ENCODE data around the gene WDR53.
A peak's percentile ranks its signal among the peaks of the same experiment; 100 is the strongest.

WDR53 gene

GRCh38 chr3:196537319-196537984 lies 30.9 kb downstream of the WDR53 start:
- Histone ChIP-seq H3K4me1 (ENCODE audit: control extremely low read depth in 1 of 4, control insufficient read depth in 4 of 4, insufficient read depth in 4 of 4, low read length in 3 of 4) (peaks cover 0 to 4% (median 2%) of the 10 kb centered on the region in 4 experiments), H3K27ac (ENCODE audit: insufficient read depth in 1 of 2, low read depth in 1 of 2, low read length in 2 of 2, poor library complexity in 1 of 2, severe bottlenecking in 2 of 2) (no peak overlapping the region), H3K27me3 (replicated peaks in 2 of 5; ENCODE audit: control insufficient read depth in 4 of 5, insufficient read depth in 5 of 5, low read length in 4 of 5) (no peaks in the 10 kb centered on the region), H3K36me3 (ENCODE audit: control insufficient read depth in 4 of 4, insufficient read depth in 4 of 4, low read length in 3 of 4) (no peaks in the 10 kb centered on the region), H3K4me3 (ENCODE audit: control insufficient read depth in 1 of 7, extremely low read depth in 1 of 7, insufficient read depth in 4 of 7, low read depth in 2 of 7, low read length in 6 of 7) (no peak overlapping the region), H3K9me3 (ENCODE audit: control extremely low read depth in 1 of 5, control insufficient read depth in 4 of 5, insufficient read depth in 2 of 5, low read depth in 1 of 5, low read length in 4 of 5) (no peaks in the 10 kb centered on the region)
- 72% methylated on average over 6 of the region's 18 CpGs for WGBS (ENCODE audit: insufficient coverage)
- POLR2A ChIA-PET, result no interaction called here
- DNase-seq, result peak in 2 of 3 donors; percentile 51 to 55
- CTCF ChIA-PET, result interaction anchor here (0.7 to 2.8 kb wide), 4 partner anchors 14 to 66 kb away, joined by 3 to 14 read pairs (median 4); no protein-coding TSS in a partner anchor

GRCh38 chr3:196533260-196533681 lies 35.1 kb downstream of the WDR53 start:
- no peak overlapping the region for H3K27ac ChIP-seq (ENCODE audit: insufficient read depth in 1 of 2, low read depth in 1 of 2, low read length in 2 of 2, poor library complexity in 1 of 2, severe bottlenecking in 2 of 2)
- ChIA-PET POLR2A (no interaction called here), CTCF (interaction anchor here (0.6 kb wide), 1 partner anchor 45 kb away, joined by 3 read pairs; no protein-coding TSS in a partner anchor)
- no peaks in the 10 kb centered on the region for H3K36me3 ChIP-seq (ENCODE audit: control insufficient read depth in 4 of 4, insufficient read depth in 4 of 4, low read length in 3 of 4)
- WGBS (ENCODE audit: insufficient coverage), result 90% methylated on average over 14 of the region's 14 CpGs
- no peaks in the 10 kb centered on the region for H3K9me3 ChIP-seq (ENCODE audit: control extremely low read depth in 1 of 5, control insufficient read depth in 4 of 5, insufficient read depth in 2 of 5, low read depth in 1 of 5, low read length in 4 of 5)
- no peak for DNase-seq
- no peak overlapping the region for H3K4me3 ChIP-seq (ENCODE audit: control insufficient read depth in 1 of 7, extremely low read depth in 1 of 7, insufficient read depth in 4 of 7, low read depth in 2 of 7, low read length in 6 of 7)
- no peaks in the 10 kb centered on the region for H3K27me3 ChIP-seq (replicated peaks in 2 of 5; ENCODE audit: control insufficient read depth in 4 of 5, insufficient read depth in 5 of 5, low read length in 4 of 5)
- peaks cover 0 to 12% (median 7%) of the 10 kb centered on the region in 4 experiments for H3K4me1 ChIP-seq (ENCODE audit: control extremely low read depth in 1 of 4, control insufficient read depth in 4 of 4, insufficient read depth in 4 of 4, low read length in 3 of 4)

- Histone ChIP-seq H3K9me3 (ENCODE audit: control extremely low read depth in 1 of 5, control insufficient read depth in 4 of 5, insufficient read depth in 2 of 5, low read depth in 1 of 5, low read length in 4 of 5) (no peaks in the 10 kb centered on the region), H3K36me3 (ENCODE audit: control insufficient read depth in 4 of 4, insufficient read depth in 4 of 4, low read length in 3 of 4) (no peaks in the 10 kb centered on the region), H3K4me1 (ENCODE audit: control extremely low read depth in 1 of 4, control insufficient read depth in 4 of 4, insufficient read depth in 4 of 4, low read length in 3 of 4) (peaks cover 0 to 8% (median 5%) of the 10 kb centered on the region in 4 experiments), H3K4me3 (ENCODE audit: control insufficient read depth in 1 of 7, extremely low read depth in 1 of 7, insufficient read depth in 4 of 7, low read depth in 2 of 7, low read length in 6 of 7) (no peak overlapping the region), H3K27me3 (replicated peaks in 2 of 5; ENCODE audit: control insufficient read depth in 4 of 5, insufficient read depth in 5 of 5, low read length in 4 of 5) (no peaks in the 10 kb centered on the region), H3K27ac (ENCODE audit: insufficient read depth in 1 of 2, low read depth in 1 of 2, low read length in 2 of 2, poor library complexity in 1 of 2, severe bottlenecking in 2 of 2) (no peak overlapping the region)
- DNase-seq, result no peak
- WGBS (ENCODE audit: insufficient coverage), result 100% methylated on average over 1 of the region's 4 CpGs
- ChIA-PET POLR2A (no interaction called here), CTCF (interaction anchor here (1.0 to 3.1 kb wide), 2 partner anchors 24 to 45 kb away, joined by 3 to 20 read pairs; no protein-coding TSS in a partner anchor)
Observed at GRCh38 chr3:196531418-196531817, 36.9 kb downstream of the WDR53 start.

GRCh38 chr3:196528639-196529233 lies 39.6 kb downstream of the WDR53 start:
- peak overlapping the region; percentile 54 to 58 for H3K27ac ChIP-seq (ENCODE audit: insufficient read depth in 1 of 2, low read depth in 1 of 2, low read length in 2 of 2, poor library complexity in 1 of 2, severe bottlenecking in 2 of 2)
- no peaks in the 10 kb centered on the region for H3K36me3 ChIP-seq (ENCODE audit: control insufficient read depth in 4 of 4, insufficient read depth in 4 of 4, low read length in 3 of 4)
- 2% methylated on average over 51 of the region's 52 CpGs for WGBS (ENCODE audit: insufficient coverage)
- CTCF ChIA-PET, result interaction anchor here (0.6 to 3.1 kb wide), 23 partner anchors 9 to 216 kb away, joined by 3 to 20 read pairs (median 4); partner anchors contain the start of genes FBXO45, NRROS and WDR53
- H3K27me3 ChIP-seq (replicated peaks in 2 of 5; ENCODE audit: control insufficient read depth in 4 of 5, insufficient read depth in 5 of 5, low read length in 4 of 5), result no peaks in the 10 kb centered on the region
- DNase-seq, result peak; percentile 64 to 88 (median 80)
- H3K9me3 ChIP-seq (ENCODE audit: control extremely low read depth in 1 of 5, control insufficient read depth in 4 of 5, insufficient read depth in 2 of 5, low read depth in 1 of 5, low read length in 4 of 5), result no peaks in the 10 kb centered on the region
- peaks cover 0 to 8% (median 5%) of the 10 kb centered on the region in 4 experiments for H3K4me1 ChIP-seq (ENCODE audit: control extremely low read depth in 1 of 4, control insufficient read depth in 4 of 4, insufficient read depth in 4 of 4, low read length in 3 of 4)
- H3K4me3 ChIP-seq (ENCODE audit: control insufficient read depth in 1 of 7, extremely low read depth in 1 of 7, insufficient read depth in 4 of 7, low read depth in 2 of 7, low read length in 6 of 7), result peak overlapping the region; percentile 22 to 87 (median 66)
- POLR2A ChIA-PET, result interaction anchor here (0.7 to 0.8 kb wide), 2 partner anchors 25 to 42 kb away, joined by 3 to 5 read pairs; no protein-coding TSS in a partner anchor

GRCh38 chr3:196525141-196525540 lies 43.2 kb downstream of the WDR53 start:
- ChIA-PET CTCF (interaction anchor here (1.0 to 5.4 kb wide), 6 partner anchors 15 to 271 kb away, joined by 3 to 49 read pairs (median 4); no protein-coding TSS in a partner anchor), POLR2A (no interaction called here)
- no peaks in the 10 kb centered on the region for H3K36me3 ChIP-seq (ENCODE audit: control insufficient read depth in 4 of 4, insufficient read depth in 4 of 4, low read length in 3 of 4)
- DNase-seq, result no peak
- H3K4me1 ChIP-seq (ENCODE audit: control extremely low read depth in 1 of 4, control insufficient read depth in 4 of 4, insufficient read depth in 4 of 4, low read length in 3 of 4), result peaks cover 0 to 8% (median 5%) of the 10 kb centered on the region in 4 experiments
- H3K27ac ChIP-seq (ENCODE audit: insufficient read depth in 1 of 2, low read depth in 1 of 2, low read length in 2 of 2, poor library complexity in 1 of 2, severe bottlenecking in 2 of 2), result no peak overlapping the region
- H3K27me3 ChIP-seq (replicated peaks in 2 of 5; ENCODE audit: control insufficient read depth in 4 of 5, insufficient read depth in 5 of 5, low read length in 4 of 5), result no peaks in the 10 kb centered on the region
- H3K4me3 ChIP-seq (ENCODE audit: control insufficient read depth in 1 of 7, extremely low read depth in 1 of 7, insufficient read depth in 4 of 7, low read depth in 2 of 7, low read length in 6 of 7), result no peak overlapping the region
- WGBS (ENCODE audit: insufficient coverage), result 97% methylated on average over 4 of the region's 4 CpGs
- peaks cover 0 to 21% (median 13%) of the 10 kb centered on the region in 5 experiments for H3K9me3 ChIP-seq (ENCODE audit: control extremely low read depth in 1 of 5, control insufficient read depth in 4 of 5, insufficient read depth in 2 of 5, low read depth in 1 of 5, low read length in 4 of 5)

GRCh38 chr3:196524527-196524926 lies 43.8 kb downstream of the WDR53 start:
- peaks cover 0 to 8% (median 5%) of the 10 kb centered on the region in 4 experiments for H3K4me1 ChIP-seq (ENCODE audit: control extremely low read depth in 1 of 4, control insufficient read depth in 4 of 4, insufficient read depth in 4 of 4, low read length in 3 of 4)
- H3K27me3 ChIP-seq (replicated peaks in 2 of 5; ENCODE audit: control insufficient read depth in 4 of 5, insufficient read depth in 5 of 5, low read length in 4 of 5), result no peaks in the 10 kb centered on the region
- no peak overlapping the region for H3K27ac ChIP-seq (ENCODE audit: insufficient read depth in 1 of 2, low read depth in 1 of 2, low read length in 2 of 2, poor library complexity in 1 of 2, severe bottlenecking in 2 of 2)
- peaks cover 0 to 27% (median 19%) of the 10 kb centered on the region in 5 experiments for H3K9me3 ChIP-seq (ENCODE audit: control extremely low read depth in 1 of 5, control insufficient read depth in 4 of 5, insufficient read depth in 2 of 5, low read depth in 1 of 5, low read length in 4 of 5)
- WGBS (ENCODE audit: insufficient coverage), result 79% methylated on average over 4 of the region's 5 CpGs
- ChIA-PET POLR2A (no interaction called here), CTCF (interaction anchor here (0.6 to 5.4 kb wide), 10 partner anchors 15 to 271 kb away, joined by 3 to 49 read pairs (median 4); no protein-coding TSS in a partner anchor)
- DNase-seq, result peak in 2 of 3 donors; percentile 51 to 54
- no peak overlapping the region for H3K4me3 ChIP-seq (ENCODE audit: control insufficient read depth in 1 of 7, extremely low read depth in 1 of 7, insufficient read depth in 4 of 7, low read depth in 2 of 7, low read length in 6 of 7)
- H3K36me3 ChIP-seq (ENCODE audit: control insufficient read depth in 4 of 4, insufficient read depth in 4 of 4, low read length in 3 of 4), result no peaks in the 10 kb centered on the region
